ENCODE results near the gene DPH3.

DPH3 gene

GRCh38 chr3:16290827-16291196 is 26.1 kb upstream of the DPH3 start:
- no peak for DNase-seq (ENCODE audit: low read depth, low spot score)

DNA sequence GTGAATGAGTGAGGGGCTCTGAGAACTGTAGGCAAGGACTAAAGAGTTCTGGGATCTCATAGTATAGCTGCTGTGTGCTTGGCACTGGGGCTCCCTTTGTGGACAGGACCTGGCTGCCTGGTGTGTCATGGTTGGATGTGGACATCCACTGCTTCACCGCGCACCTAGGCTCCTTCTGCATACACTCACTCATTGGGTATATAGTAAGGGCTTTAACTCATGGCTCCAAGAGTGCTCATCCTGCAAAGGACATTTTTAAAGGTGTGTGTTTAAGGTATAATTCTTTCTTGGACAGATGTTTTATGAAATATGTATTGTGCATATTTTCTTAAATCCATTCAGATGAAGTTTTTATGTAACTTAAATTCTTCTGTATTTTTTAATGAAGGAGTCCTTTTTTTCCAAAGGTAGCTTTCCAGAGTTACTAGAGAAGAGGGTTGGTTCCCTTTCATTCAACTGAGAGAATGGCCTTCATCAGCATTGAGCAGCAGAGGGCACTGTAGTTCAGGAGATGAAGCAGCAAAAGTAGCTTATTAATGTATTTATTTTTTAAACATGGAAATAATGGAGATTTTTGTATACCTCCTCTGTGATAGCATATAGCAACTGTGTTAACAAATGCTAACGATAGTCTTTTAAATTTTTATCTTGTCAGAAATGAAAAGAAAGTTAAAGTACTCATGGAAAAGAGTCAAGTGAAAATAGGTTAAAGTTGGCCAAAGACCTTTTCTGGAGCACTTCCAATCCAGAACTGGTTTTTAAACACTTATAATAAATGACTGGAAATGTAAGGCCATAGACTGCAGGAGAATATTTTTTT is 25.5 kb upstream of the DPH3 start:
- DNase-seq (ENCODE audit: low read depth, low spot score), result no peak

GRCh38 chr3:16289144-16289889 is 24.6 kb upstream of the DPH3 start:
- DNase-seq (ENCODE audit: low read depth, low spot score), result no peak

GRCh38 chr3:16288664-16289063 is 23.9 kb upstream of the DPH3 start:
- DNase-seq (ENCODE audit: low read depth, low spot score), result no peak

DNA sequence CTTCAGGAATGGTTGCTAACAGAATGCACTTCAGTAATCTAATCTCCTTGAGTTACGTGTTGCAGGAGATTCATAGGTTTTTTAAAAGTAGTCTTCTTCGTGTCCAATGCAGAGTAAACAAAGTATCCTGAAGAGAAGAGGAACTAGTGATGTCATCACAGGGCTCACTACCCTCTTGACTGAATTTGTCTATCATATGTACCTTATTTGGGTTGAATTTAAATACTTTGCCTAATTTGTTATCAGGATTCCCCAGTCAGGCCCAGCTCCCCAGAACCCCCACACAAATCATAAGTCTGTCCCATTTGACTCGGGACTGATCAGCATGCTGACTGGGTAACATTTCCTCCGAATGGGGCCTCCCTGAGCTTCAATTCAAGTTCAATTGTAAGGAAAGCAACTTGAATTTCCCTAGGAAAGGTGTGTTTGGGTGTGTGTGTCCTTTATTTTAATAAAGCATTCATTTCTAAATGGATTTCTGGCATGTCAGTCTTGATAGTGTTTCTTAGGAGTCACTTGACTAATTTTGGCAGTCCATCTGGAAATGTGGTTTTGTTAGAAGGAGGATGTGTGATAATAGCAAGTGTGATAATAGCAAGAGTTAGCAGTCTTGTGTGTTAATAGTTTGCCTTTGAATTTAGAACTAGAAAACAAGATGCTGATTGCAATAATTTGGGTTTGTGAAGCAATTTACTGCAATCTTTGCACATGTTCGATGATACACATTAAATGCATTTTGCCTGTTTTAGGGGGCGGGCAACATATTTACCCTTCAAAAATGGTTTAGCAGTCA is 22.2 kb upstream of the DPH3 start:
- DNase-seq (ENCODE audit: low read depth, low spot score), result no peak

DNA sequence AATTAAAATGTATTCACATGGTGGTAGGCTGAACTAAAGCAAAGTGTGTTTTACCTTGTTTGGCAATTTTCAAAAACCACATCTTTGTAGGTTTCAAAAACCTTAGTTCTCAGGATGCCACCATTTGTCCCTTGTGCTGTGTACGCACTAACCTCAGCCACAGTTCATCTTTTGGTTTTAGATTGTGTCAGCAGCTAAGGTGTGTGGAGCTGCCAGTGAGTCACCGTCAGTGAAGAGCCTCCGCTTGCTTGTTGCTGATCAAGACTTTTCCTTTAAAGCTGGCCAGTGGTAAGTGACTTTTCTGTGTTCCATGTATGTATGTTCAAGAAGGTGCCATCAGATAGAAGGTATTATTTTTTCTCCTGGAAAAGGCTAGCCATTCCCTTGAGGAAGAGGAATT is 21.4 kb upstream of the DPH3 start:
- no peak for DNase-seq (ENCODE audit: low read depth, low spot score)

DNA sequence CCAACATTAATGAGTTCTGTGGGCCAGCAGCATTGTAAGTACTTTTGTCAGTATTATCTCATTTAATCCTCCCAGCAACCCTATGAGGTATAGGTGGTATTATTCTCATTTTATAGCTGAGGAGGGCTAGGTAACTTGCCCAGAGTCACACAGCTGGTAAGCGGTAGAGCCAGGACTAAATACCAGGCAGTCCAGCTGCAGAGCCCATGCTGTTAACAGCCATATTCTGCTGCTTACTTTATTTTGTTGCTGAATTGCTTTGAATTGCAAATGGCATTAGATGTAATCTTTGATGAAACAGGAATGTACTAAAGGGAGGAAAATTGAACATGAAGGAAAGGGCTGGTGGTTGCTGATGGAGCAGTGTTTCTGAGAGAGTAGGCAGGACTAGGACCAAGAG is 19.9 kb upstream of the DPH3 start:
- DNase-seq (ENCODE audit: low read depth, low spot score), result no peak

- no peak for DNase-seq (ENCODE audit: low read depth, low spot score)
Observed at GRCh38 chr3:16280671-16281070, 15.9 kb upstream of the DPH3 start.

DNA sequence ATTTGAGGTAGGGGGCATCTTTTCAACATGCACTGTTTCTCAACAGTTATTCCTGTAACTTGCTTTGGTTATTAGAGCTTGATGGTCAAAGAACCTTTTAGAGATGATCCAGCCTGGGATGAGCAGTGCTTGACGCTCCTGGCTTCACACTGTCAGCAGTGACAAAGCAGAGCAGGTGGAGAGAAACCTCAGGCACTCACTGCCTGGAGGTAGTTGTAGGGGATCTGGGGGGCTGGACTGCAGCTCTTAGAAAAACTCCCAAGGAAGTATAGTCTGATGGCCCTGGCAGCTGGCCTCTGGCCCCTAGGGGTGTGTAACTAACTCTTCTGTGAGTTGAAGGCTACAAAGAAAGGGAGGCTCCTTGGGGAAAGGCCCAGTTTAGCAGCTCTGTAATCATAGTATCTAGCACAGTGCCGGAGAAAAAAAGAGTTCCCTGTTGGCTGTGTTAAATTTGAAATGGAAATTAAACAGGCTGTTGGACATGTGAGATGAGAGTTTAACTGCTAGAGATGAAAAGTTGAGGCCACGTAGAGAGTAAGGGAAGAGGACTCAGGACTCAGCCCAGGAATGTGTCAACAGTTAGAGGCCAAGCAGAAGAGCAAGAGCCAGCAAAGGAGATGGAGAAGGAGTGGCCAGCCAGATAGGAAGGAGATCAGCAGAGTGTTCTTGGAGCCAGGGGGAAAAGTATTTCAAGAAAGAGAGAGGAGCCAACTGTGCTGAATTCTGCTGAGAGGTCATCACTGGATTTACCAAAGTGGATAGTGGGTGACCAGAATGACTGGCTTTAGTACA is 14.5 kb upstream of the DPH3 start:
- DNase-seq (ENCODE audit: low read depth, low spot score), result no peak

- no peak for DNase-seq (ENCODE audit: low read depth, low spot score)
Observed at GRCh38 chr3:16277471-16277870, 12.7 kb upstream of the DPH3 start.

DNA sequence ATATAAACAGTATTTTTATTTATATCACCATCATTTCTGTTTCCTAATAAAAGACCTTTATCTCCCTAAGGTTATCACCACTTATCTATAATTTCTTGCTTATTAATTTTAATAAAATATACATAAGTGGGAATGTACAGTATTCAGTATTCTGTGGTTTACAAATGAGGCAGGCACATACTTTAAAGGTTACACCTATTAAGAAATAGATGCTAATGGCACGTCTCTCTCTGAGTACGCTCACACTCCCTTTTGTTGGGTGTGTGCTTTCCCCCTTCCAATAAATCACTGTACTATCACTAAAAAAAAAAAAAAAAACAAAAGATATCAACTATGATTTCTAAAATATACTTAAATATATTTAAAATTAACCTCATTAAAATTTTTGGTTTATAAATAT is 9.1 kb upstream of the DPH3 start:
- DNase-seq (ENCODE audit: low read depth, low spot score), result no peak

DNA sequence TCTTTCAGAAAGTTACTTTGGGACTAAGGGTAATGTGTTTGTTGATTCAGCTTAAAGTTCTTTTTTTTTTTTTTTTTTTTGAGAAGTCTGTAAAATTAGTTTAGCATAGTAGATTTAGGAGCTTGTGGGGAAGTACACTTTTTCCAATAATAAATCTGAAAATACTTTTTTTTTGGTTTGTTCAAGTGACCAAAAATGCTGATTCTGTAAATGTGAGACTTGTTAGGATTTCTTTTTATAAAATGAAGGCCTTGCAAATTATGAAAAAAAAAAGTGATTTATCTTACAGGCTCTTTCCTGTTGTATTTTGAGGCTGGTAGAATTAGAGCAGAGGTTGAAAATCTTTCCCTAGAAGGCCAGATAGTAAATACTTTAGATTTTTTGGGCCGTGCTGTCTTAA is 7.8 kb upstream of the DPH3 start:
- no peak for DNase-seq (ENCODE audit: low read depth, low spot score)

DNA sequence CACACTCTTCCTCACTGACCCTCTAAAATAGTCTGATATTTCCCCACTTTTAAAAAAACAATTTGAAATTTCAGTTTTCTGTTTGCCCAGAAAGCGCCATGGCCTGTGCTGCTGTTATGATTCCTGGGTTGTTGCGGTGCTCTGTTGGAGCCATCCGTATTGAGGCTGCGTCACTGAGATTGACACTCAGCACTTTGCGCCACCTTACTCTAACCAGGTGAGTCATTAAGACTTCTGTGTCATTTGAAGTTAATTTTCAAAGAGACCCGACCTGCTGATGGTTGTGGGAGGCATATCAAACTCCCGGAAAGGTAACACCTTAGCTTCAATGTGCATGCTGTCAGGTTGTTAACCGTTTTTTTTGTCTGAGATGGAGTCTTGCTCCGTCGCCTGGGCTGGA is 6.1 kb upstream of the DPH3 start:
- no peak for DNase-seq (ENCODE audit: low read depth, low spot score)

- no peak for DNase-seq (ENCODE audit: low read depth, low spot score)
Observed at GRCh38 chr3:16266714-16267113, 2.0 kb upstream of the DPH3 start.

GRCh38 chr3:16265455-16265786 is 678 bp upstream of the DPH3 start:
- no peak for DNase-seq (ENCODE audit: low read depth, low spot score)

GRCh38 chr3:16264174-16264707 is 502 bp downstream of the DPH3 start:
- no peak for DNase-seq (ENCODE audit: low read depth, low spot score)

DNA sequence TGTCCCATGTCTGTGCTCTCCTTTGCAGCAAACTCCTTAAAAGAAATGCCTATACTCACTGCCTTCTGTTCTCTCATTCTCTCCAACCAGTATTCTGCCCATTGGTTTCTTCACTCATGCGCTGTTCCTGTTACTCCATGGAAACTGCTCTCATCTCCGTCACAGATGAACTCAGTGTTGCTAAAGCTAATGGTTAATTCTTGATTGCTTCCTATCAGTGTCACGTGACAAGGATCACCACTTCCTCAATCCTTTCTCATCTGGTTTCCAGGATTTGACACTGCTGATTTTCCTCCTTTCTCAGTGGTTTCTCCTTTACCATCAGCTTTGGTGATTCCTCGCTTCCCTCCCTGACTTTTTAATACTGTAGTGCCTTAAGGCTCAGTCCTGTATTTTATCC is 2.6 kb downstream of the DPH3 start:
- DNase-seq (ENCODE audit: low read depth, low spot score), result no peak

GRCh38 chr3:16260046-16260445 is 4.7 kb downstream of the DPH3 start:
- no peak for DNase-seq (ENCODE audit: low read depth, low spot score)

- DNase-seq (ENCODE audit: low read depth, low spot score), result no peak
Observed at GRCh38 chr3:16258866-16259265, 5.9 kb downstream of the DPH3 start.

GRCh38 chr3:16258177-16258576 is 6.6 kb downstream of the DPH3 start:
- no peak for DNase-seq (ENCODE audit: low read depth, low spot score)

DNA sequence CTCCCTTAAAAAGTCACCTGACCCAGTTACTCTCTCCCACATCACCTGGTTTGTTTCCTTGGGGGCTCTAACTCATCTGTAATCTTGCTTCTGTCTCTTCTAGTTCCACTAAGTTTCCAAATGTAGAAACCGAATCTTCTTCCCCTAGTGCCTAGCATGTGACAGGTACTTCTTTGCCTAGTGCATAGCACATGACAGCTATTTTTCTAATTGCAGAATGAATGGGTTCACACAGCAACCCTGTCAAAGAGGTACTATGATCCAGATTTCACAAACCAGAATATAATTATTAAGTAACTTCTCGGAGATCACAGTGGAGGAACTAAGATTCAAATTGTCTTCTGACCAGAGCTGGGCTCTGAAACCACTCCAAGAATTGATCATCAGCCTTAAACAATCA is 7.4 kb downstream of the DPH3 start:
- DNase-seq (ENCODE audit: low read depth, low spot score), result no peak

- DNase-seq (ENCODE audit: low read depth, low spot score), result no peak
Observed at GRCh38 chr3:16255726-16256125, 9.0 kb downstream of the DPH3 start.

Data from activated naive CD8-positive, alpha-beta T cell treated with anti-CD3 and anti-CD28 coated beads, Interleukin-2, amount 50 U/mL, for 16 hours (primary cell).